AG09309 (cell line): Measurements from ENCODE around the gene ROS1.
"Not testable (repeated sequence)": the region's sequence is repeated elsewhere in the genome, so short reads cannot be mapped to it uniquely, and the experiment has no call there.

Source experiments
- DNase-seq: peaks from one replicate; pipeline ENCODE4 v3.0.0-alpha.2; 2010; ENCODE audit warnings: low read depth
- H3K4me3 ChIP-seq: 2 replicates; pipeline ENCODE4 v1.5.1; 2011; ENCODE audit warnings: mild to moderate bottlenecking, low read depth, low read length, moderate library complexity; ENCODE audit not compliant: control insufficient read depth
- CTCF ChIP-seq: IDR thresholded peaks from 2 replicates; pipeline ENCODE4 v1.5.1; 2011; ENCODE audit warnings: mild to moderate bottlenecking, low read depth, low read length, inconsistent platforms; ENCODE audit not compliant: insufficient read depth, control insufficient read depth; ENCODE audit errors: missing control alignments

Gene ROS1

GRCh38 chr6:117451671-117452070 lies 25.9 kb upstream of the ROS1 start:
- DNase-seq, result no peak
- H3K4me3 ChIP-seq, result no peak overlapping the region
- no peak for TF ChIP-seq CTCF

GRCh38 chr6:117449549-117450439 lies 24.1 kb upstream of the ROS1 start:
- DNase-seq, result no peak
- peak; percentile 52 for TF ChIP-seq CTCF
- no peak overlapping the region for H3K4me3 ChIP-seq

- no peak for TF ChIP-seq CTCF
- DNase-seq, result peak; percentile 91
- no peak overlapping the region for H3K4me3 ChIP-seq
Measured at GRCh38 chr6:117448732-117449485, 23.2 kb upstream of the ROS1 start.

GRCh38 chr6:117448011-117448410 lies 22.3 kb upstream of the ROS1 start:
- no peak overlapping the region for H3K4me3 ChIP-seq
- no peak for DNase-seq
- TF ChIP-seq CTCF, result no peak

GRCh38 chr6:117446861-117447260 lies 21.1 kb upstream of the ROS1 start:
- no peak for TF ChIP-seq CTCF
- no peak for DNase-seq
- no peak overlapping the region for H3K4me3 ChIP-seq

- DNase-seq, result peak; percentile 71
- no peak overlapping the region for H3K4me3 ChIP-seq
- TF ChIP-seq CTCF, result no peak
Measured at GRCh38 chr6:117444600-117444999, 18.9 kb upstream of the ROS1 start.

GRCh38 chr6:117442313-117442712 lies 16.6 kb upstream of the ROS1 start:
- not testable (repeated sequence) for DNase-seq, H3K4me3 ChIP-seq
